Lung microvascular endothelial cell (primary cell): ENCODE measurements around the gene RICTOR. TPM values are rescaled to one million over a fixed set of nuclear protein-coding genes. Genes with fewer than 3 reads are reported as not detected.

ENCODE experiments used
- DNase-seq, 2 donors: peaks; one replicate each; pipeline versions ENCODE4 v3.0.0 to v3.0.0-alpha.2; 2010; ENCODE audit warnings: low read depth in 2 of 2
- total RNA-seq: library from RNA; depleted of rRNA; stranded (reverse); fragments of >200 nt; gene quantifications from 2 replicates; pipeline ENCODE4 v1.2.1, GENCODE V29; 2014

Gene RICTOR
- total RNA-seq, 1 donor from 2014 or later, result 22.8 TPM

DNA sequence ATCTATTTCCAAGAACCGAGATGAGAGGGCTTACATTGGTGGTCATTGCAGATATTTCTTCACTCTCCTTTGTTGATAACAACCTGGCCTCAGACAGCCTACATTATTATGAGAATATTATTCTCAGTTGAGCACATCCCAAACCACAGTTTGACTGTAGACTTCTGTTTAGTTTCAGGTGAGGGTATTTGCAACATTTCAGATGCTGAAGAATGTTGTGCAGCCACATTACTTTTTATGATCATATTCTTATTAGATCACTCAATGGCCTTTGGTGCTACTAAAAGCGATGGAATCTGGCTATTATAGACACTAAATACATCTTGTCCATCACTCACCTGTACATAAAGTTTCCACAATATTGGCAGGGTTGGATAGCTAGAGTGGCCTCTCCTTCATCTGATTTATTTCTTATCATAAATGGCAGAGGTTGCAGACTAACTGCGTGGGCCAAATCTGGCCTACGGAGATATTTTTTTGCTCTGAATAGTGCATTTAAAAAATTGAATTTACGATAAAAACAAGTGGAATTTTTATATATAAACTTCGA lies 26.2 kb upstream of the RICTOR start:
- no peak for DNase-seq

DNA sequence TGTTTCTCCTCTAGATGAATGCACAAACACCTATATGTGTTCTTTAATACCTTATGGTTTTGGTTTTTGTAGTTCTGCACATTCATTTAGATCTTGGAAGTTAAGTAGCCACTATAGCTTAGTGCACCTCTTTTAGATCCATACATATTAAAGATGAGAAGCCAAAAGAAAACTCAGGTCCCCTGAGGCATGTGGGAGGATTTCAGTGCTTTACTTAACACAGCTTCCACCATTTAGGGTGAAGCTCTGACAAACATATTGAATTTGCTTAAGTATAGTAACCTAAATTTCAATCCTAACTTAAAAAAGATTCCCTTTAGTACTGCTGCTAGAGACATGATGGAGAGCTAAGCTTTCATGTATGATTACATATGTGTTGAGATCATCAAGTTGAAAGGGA lies 25.6 kb upstream of the RICTOR start:
- no peak for DNase-seq

DNA sequence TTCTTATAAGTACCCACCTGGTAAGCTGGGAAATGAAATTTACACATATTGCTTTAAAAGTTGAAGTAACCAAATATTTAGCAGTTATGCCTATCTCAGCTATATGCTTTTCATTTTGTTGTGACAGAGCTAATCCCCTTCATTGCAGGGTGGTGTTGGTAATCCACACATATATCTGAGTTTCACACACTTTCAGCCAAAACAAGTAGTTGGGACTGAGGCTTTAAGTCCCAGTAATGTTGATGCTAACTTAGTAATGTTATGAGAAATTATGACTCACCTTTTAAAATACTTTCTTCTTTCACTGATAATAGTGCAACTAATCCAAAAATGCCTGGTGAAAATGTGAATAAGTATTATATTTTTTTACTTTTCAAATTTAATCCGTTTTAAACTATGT lies 19.2 kb upstream of the RICTOR start:
- peak in 1 of 2 donors; percentile 33 for DNase-seq

DNA sequence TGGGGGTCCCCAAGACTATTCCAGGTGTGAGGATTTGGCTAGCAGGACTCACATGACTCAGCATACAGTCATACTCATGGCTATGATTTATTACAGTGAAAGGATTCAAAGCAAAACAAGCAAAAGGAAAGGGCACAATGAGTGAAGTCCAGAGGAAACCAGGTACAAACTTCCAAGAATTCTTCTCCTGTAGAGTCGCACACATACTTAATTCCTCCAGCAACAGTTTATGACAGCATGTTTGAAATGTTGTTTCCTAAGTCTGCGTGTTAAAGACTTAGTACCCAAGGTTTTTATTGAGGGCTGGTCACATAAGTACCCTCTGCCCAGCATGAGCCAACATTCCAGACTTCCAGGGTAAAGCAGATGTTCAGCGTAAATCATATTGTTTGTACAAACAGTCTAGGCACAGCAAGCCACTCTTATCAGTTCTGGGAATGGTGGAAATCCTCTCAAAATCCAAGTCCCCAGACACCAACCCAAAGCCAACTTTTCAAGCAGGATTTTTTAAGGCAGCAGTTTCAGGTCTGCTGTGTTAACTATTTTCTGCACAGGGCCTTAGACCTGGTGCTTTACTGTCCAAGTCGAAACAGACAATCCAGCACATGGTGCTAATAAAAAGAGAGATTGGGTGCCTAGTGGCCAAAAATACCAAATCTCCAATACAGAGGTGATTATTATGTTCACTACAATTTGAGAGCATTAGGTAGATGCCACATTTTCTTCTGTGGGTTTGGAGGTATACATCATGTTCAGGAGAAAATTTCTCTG lies 18.6 kb upstream of the RICTOR start:
- peak; percentile 26 to 73 for DNase-seq

DNA sequence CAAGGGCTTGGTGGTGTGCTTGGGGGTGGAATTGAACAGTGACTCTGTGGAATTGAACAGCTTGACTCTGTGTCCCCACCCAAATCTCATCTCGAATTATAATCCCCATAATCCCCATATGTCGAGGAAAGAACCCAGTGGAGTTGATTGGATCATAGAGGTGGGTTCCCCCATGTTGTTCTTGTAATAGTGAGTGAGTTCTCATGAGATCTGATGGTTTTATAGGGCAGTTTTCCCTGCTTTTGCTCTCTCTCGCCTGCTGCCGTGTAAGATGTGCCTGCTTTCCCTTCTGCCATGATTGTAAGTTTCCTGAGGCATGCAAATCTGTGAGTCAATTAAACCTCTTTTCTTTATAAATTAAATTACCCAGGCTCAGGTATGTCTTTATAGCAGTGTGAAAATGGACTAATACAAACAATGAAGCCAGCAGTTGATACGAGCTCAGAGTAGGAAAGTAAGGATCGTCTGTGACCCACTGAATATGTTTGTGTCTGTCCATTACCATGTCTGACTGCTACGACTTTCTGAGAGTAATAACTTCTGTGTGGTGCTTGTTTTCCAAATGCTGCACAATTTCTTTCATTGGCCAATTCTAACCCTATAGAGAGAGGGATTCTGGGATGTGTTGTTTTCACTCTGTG lies 17.9 kb upstream of the RICTOR start:
- no peak for DNase-seq

DNA sequence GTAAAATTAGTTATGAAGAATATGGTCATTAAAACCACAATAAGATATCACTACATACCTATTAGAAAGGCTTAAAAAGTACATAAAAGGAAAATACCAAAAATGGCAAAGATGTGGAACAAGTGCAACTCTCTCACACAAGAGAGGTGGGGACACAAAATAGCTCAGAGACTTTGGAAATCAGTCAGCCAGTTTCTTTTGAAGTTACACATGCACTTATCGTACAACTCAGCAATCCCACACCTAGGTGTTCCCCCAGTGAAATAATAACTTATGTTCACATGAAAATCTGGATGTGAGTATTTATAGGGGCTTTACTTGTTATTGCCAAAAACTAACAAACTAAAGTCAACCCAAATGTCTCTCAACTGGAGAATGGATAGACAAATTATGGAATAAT lies 9.8 kb upstream of the RICTOR start:
- no peak for DNase-seq

DNA sequence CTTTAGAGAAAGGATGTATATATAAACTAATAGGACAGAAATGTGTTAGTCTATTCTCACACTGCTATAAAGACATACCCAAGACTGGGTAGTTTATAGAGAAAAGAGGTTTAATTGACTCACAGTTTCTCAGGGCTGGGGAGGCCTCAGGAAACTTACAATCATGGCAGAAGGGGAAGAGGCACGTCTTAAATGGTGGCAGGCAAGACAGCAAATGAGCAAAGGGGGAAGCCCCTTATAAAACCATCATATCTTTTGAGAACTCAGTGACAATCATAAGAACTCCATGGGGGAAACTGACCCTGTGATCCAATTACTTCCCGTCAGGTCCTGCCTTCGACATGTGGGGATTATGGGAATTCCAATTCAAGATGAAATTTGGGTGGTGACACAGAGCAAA lies 8.8 kb upstream of the RICTOR start:
- DNase-seq, result no peak

DNA sequence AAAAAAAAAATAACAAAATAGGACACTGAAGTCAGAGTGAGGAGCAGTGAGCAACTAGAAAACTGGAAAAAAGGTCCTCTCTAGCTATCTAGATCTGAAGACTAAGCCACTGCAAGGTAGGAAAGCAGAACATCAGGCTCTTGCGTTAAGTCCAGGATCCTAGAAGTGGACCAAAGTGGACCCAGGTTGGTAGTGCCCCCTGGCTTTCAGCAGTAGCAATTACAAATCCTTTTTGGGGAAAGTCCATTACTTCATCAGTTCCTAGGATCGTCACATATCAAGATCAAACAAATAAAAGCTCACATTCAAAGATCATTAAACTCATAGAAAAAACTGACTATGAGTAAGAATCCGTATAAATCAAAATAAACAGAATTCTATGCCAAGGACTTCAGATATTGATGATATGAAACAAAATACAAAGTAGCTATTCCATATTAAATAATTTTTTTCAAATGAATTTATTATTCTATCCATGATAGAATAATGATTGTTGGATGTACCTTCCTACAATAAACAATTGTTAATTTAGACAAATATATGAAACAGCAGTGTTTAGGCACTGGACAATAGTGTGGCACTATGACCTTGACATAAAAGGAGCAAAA lies 6.5 kb upstream of the RICTOR start:
- peak; percentile 80 to 84 for DNase-seq

DNA sequence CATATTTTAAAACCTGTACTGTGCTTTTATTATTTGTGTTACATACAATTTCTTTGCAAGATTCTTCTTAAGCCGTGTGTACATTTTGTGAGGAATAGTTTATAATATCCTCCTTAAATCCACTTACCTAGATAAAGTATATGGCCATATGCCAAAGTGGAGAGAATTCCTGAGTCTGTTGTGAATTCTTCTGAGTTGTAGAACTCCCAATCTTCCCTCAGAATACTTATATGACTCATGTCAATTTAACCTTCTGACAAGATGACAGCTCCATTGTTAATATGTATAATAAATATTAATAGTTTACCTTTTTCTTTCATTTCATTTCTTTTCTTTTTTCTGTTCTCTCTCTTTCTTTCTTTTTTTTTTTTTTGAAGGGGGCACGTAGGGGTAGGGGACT lies 6.0 kb upstream of the RICTOR start:
- DNase-seq, result peak in 1 of 2 donors; percentile 17

DNA sequence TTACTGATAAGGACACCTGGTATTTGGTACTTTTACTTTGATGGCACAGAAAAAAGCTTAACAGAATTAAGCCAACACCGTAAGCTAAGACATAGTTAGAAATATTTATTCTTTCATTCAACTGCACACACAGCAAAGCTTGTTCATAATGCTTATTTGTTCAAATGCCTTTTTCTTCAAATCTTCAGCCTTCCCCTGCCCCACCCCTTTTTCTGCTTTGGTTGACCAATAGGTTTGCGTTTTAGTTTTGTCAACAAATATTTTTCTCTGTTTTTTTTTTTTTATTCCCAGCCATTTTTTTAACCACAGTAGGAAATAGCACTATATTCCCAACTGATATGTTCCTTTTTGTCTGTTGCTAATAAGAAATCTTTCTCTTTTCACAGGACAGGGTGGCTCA lies 4.9 kb upstream of the RICTOR start:
- DNase-seq, result no peak

DNA sequence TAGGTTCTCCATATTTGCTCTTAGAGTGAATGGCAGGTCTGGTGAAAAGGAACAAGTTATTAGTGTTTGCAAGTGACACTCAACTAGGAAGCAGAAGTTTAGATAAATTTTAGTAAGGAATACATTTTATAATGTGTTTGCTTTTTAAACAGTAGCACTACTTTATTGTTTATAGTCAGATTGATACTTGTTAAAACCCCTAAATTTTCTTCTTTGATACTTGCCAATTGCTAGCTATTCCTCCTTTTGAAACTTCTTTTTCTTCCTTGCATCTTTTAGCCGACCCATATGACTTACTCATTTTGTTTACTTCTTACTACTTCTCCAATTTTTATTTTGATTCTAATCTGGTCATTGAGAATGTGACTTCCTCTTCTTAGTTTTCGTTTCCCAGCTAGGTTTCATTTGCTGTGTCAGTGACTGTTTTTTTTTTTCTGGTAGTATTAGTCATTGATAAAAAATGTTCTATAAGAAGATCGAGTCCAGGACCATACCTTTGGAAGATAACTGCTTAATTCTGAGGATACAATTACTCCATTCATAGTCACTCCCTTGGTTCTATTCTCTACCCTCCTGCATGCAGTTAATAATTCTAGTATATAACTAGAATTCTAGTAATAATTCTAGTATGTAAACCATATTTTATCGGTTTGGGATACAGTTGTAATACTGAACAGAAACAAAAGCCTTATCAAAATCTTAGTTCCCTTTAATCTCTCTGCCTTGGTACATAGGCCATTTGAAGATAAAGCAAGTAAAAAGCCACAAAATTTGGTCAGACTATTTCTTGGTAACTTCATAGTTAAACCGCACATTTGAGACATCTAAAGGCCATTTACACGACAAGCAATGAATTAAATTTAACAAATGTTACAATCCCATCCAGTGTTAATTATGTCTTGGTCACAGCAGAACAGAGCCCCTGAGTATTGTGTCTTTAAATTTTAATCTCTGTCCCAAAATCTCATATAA lies 2.8 kb upstream of the RICTOR start:
- DNase-seq, result peak; percentile 16 to 52

DNA sequence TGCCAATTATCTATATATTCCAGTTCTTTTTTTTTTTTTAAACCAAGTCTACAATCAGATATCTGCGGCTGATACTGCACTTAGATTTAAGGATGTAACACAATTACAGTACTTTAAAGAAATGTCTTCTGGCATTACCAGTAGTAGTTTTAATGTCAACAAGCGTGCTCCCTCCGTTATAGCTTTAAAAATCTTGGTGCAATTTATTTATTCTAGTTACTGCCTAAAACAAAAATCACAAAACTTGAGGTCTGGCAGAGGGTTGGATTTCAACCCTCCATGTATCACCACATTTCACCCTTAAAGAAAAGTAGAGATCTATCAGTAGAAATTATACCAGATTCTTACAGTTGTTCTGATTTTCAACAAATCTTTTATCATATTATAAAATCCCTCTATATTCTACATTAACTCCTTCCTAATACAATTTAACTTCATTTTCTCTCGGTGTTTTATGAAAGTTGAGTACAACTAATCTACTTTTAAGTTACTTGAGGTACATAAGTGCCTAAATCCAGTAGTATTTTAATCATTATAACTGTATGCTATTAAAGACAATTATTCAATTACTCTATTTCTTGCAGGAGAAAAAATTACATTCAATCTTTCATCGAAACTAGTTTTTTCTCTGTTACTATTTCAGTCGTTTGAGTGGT lies 2.0 kb upstream of the RICTOR start:
- DNase-seq, result no peak

DNA sequence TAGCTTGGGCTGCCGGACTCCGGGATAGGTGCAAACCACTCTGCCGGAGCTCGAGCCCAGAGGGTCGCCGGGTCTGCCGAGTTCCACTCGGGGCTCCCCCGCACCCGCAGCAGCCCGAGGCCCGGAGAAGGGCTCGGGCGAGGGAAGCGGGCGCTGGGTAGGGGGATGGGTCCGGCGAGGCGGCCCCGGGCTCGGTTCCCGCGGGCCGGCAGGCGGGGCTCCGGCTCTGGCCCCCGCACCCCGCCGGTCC lies 507 bp downstream of the RICTOR start:
- DNase-seq, result no peak

DNA sequence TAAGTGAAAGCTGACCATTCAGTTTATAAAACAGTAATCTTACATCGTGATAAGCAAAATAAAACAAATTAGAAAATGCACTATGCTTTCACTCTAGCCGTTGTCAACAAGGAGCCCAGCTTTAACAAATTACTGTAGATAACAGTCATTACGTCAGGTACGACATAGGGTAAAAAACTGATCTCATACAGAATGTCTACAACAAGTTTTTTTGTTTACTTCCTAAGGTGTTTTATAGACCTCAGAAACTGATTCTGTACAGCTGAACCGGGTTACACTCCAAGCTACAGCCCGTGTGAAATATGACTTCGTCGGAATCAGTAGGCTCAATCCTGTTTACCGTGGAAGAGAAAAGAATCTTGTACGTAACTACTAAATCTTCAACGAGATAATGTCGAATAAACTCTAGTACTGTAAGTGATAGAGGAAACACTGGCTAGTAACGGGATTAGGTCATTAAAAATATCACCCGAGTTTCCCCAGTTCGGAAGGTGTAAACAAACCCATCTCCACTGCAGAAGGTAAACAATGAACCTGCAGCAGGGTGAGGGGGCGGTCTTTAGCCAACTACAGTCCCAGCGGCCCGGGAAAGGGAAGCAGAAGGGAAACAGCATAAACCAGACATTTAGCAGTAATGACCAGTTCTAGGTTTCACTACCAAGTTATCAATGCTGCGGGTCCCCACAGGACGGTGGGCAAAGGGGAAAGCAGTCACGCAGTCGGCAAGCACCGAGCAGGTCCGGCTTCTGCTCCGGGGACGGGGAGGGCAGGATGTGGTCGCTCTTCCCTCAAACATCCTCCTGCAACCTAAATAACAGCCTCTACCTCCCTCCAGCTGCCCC lies 1.1 kb downstream of the RICTOR start:
- DNase-seq, result peak; percentile 59 to 63

DNA sequence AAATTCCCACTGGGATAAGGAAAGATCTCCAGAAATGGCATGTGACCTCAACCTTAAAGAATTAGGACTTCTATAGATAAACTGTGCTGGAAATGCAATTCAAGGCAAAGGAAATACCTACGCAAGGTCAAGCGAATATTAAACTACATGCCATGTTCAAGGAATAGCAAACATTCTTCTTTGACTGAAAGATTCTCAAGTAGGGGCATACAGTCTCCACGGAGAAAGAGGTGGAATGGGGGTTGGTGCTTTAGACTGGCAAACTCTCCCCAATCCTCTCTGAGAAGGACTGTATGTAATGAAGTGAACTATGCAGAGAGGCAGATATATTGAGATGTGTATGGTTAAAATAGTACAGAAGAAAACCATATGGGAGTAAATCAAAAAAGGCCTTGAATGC lies 6.1 kb downstream of the RICTOR start:
- no peak for DNase-seq

DNA sequence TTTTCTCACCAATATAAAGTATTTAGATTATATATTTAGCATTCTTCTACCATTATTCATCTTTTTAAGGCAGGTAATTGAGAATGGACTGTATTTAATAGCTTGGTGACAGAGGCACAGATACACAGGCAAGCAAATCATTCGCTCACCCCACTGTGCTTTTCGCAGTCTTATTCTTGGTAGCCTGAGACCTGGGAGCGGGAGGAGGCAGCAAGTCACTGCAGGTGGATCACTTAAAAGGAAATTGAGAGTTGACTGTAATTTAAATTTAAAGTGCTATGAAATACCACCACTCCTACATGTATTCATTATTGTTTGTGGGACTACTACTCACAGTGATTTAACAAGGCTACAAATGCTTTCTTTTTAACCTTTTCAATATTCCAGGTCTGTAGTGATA lies 9.7 kb downstream of the RICTOR start:
- DNase-seq, result no peak

DNA sequence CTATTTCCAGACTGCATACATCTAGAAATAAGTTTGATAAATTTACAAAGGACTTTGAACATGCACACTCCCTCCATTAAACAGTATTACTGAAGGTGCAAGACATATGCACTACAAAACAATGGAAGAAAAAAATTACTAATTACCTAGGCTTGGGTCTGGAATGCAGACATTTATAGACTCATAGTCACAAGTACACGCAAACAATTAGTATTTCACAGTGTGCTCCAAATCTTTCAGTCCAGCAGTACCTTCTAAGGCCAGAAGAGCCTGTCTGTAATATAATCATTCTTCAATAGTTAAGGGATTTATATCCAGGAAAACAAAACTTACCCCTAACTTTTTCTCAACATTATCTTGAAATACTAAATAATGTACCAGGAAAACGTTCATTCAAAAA lies 11.2 kb downstream of the RICTOR start:
- DNase-seq, result peak in 1 of 2 donors; percentile 3

DNA sequence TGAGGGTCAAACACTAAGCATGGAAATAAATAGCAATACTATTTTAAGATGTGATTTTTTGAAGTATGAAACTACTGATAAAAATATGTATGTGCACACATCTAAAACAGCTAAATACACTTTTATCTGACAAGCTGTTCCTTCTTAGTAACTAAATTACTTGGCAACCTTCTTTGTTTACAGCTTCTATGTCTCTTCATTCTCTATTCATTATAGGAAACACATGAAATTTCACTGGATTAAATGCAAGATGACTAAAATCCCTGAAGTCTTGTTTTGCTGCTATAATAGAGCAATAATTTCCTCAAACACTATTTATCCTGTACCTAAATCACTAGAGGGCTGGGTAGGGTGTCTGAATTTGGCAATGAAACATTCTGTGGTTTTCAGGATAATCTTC lies 11.7 kb downstream of the RICTOR start:
- DNase-seq, result no peak

DNA sequence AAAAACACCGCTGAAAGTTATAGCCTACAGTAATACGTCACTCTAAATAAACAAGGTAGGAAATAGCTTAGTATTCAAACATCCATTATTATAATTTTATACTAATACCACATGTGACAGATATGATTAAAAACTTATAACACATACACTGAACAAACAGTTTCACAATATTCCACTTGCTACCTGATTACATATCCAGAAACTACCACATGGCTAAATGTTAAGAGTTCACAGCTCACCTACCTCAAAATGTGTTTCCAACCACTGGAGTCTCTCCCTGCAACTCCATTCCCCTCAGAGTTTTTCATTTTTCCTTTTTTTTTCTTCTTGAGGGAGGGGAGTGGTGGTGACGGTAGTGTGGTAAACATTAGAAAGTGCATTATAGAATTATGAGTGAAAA lies 12.1 kb downstream of the RICTOR start:
- DNase-seq, result no peak

DNA sequence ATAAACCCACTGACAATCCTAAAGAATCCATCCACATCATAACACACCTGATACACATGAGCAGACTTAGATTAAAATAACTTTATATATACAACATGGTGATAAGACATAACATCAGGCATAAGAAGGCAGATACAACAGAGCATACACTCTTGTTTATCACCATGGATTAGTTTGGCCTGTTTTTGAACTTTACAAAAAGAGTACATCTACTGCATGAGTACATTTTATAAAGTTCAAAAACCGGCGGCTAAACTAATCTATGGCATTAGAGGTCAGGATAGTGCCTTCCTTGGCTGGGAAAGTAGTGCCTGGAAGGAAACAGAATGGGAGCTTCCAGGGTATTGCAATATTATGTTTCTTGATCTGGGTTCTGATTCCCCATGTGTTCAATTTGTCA lies 15.1 kb downstream of the RICTOR start:
- DNase-seq, result no peak
